ENCODE measurements around the gene DSCAML1. TPM values are rescaled to one million over a fixed set of nuclear protein-coding genes. Genes with fewer than 3 reads are reported as not detected.

Gene DSCAML1
- total RNA-seq, 1 experiment from 2014 or later = 0.90 TPM

DNA sequence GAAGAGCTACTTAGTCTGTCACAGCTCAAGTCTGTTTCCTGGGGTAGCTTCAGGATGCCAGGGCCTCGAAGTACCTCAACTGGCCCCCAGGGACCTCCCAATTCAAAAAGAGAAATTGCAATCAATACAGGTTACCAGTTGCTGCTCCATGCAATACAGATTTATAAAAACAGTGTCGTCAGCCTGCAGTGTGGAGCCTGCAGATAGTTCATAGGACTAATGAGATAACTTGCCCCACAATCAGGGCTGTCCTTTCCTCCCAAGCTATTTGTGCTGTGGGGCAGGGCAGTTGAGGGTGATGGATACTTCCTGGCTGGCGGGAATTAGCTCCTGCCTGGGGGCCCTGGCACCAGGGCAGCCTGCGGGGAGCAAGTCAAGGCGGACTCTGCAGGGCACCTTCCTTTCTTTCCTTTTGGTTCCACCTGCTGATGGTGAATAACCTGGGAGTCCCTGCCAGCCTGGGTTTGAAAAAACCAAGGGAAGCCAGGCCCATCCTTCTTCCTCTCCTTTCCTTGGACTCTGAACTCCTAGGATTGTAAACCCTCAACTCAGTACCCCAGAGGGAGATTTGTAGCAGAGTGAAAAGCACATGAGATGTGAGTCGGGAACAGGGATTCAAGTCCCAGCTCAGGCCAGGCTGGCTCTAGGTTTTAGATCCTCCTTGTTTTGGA, 252.8 kb downstream of the DSCAML1 start:
- H3K27me3 Mint-ChIP-seq (ENCODE audit: low read depth) = peaks cover 16% of the 10 kb centered on the region; the same call in 1 of the 2 replicates
- H3K4me3 Mint-ChIP-seq = no peak overlapping the region
- peaks cover 4% of the 10 kb centered on the region for H3K9me3 Mint-ChIP-seq
- no peak overlapping the region for H3K27ac Mint-ChIP-seq
- TF ChIP-seq ZNF232 (CRISPR knock-in tag; IDR thresholded peaks at IDR 0.05) = no peak
- TF ChIP-seq ZNF671 (CRISPR knock-in tag; IDR thresholded peaks at IDR 0.05) = no peak
- no peak for TF ChIP-seq TEAD1 (CRISPR knock-in tag; IDR thresholded peaks at IDR 0.05)
- TF ChIP-seq ZNF121 (CRISPR knock-in tag; IDR thresholded peaks at IDR 0.05) = no peak
- TF ChIP-seq HMGA2 (CRISPR knock-in tag; IDR thresholded peaks at IDR 0.05) = no peak
- TF ChIP-seq ZMAT4 (CRISPR knock-in tag; IDR thresholded peaks at IDR 0.05) = no peak
- TF ChIP-seq SMAD3 (CRISPR knock-in tag; IDR thresholded peaks at IDR 0.05; ENCODE audit: borderline replicate concordance) = no peak
- TF ChIP-seq, protein P1, sequence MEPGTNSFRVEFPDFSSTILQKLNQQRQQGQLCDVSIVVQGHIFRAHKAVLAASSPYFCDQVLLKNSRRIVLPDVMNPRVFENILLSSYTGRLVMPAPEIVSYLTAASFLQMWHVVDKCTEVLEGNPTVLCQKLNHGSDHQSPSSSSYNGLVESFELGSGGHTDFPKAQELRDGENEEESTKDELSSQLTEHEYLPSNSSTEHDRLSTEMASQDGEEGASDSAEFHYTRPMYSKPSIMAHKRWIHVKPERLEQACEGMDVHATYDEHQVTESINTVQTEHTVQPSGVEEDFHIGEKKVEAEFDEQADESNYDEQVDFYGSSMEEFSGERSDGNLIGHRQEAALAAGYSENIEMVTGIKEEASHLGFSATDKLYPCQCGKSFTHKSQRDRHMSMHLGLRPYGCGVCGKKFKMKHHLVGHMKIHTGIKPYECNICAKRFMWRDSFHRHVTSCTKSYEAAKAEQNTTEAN (CRISPR knock-in tag; IDR thresholded peaks at IDR 0.05) = no peak
- ChIA-PET POLR2A (no interaction called here), CTCF (interaction anchor here (0.6 to 3.7 kb wide), 5 partner anchors 21 to 403 kb away, joined by 3 to 22 read pairs (median 3); no protein-coding TSS in a partner anchor)
- no peaks in the 10 kb centered on the region for H3K36me3 Mint-ChIP-seq
- ATAC-seq (no peak), DNase-seq (ENCODE audit: low spot score) (no peak)
- peaks cover 28% of the 10 kb centered on the region for H3K4me1 Mint-ChIP-seq

GRCh38 chr11:117541211-117541610, 255.8 kb downstream of the DSCAML1 start:
- no peaks in the 10 kb centered on the region for H3K36me3 Mint-ChIP-seq
- CTCF ChIA-PET = interaction anchor here (0.7 kb wide), 1 partner anchor 115 kb away, joined by 3 read pairs; no protein-coding TSS in a partner anchor

More at GRCh38 chr11:117541211-117541610, 255.8 kb downstream of the DSCAML1 start:
- DNase-seq (ENCODE audit: low spot score) = no peak
- POLR2A ChIA-PET = no interaction called here
- Mint-ChIP-seq H3K27me3 (ENCODE audit: low read depth) (peaks cover 6% of the 10 kb centered on the region; the same call in 1 of the 2 replicates), H3K9me3 (peaks cover 4% of the 10 kb centered on the region), H3K4me1 (peaks cover 19% of the 10 kb centered on the region), H3K27ac (no peak overlapping the region), H3K4me3 (no peak overlapping the region)
- ATAC-seq = no peak
- TF ChIP-seq FOXJ3 (CRISPR knock-in tag; IDR thresholded peaks at IDR 0.05; ENCODE audit: borderline replicate concordance) (no peak), ELF4 (CRISPR knock-in tag; IDR thresholded peaks at IDR 0.05; ENCODE audit: low read depth) (no peak), ZNF671 (CRISPR knock-in tag; IDR thresholded peaks at IDR 0.05) (no peak), PRRX2 (CRISPR knock-in tag; IDR thresholded peaks at IDR 0.05) (no peak), CREB1 (CRISPR knock-in tag; IDR thresholded peaks at IDR 0.05) (no peak), PRDM15 (CRISPR knock-in tag; IDR thresholded peaks at IDR 0.05) (no peak), ZNF416 (CRISPR knock-in tag; IDR thresholded peaks at IDR 0.05) (no peak)
- TF ChIP-seq, protein P2, sequence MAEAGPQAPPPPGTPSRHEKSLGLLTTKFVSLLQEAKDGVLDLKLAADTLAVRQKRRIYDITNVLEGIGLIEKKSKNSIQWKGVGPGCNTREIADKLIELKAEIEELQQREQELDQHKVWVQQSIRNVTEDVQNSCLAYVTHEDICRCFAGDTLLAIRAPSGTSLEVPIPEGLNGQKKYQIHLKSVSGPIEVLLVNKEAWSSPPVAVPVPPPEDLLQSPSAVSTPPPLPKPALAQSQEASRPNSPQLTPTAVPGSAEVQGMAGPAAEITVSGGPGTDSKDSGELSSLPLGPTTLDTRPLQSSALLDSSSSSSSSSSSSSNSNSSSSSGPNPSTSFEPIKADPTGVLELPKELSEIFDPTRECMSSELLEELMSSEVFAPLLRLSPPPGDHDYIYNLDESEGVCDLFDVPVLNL (CRISPR knock-in tag; IDR thresholded peaks at IDR 0.05; ENCODE audit: borderline replicate concordance, low read depth) = no peak
